IgD-negative memory B cell (primary cell): ENCODE results near the gene CCHCR1. TPM values are rescaled to one million over a fixed set of nuclear protein-coding genes. Genes with fewer than 3 reads are reported as not detected.
"Not testable (repeated sequence)": the region's sequence is repeated elsewhere in the genome, so short reads cannot be mapped to it uniquely, and the experiment has no call there.

Source experiments
- H3K27ac Mint-ChIP-seq, 3 donors: one replicate each; pipeline ENCODE4 v1.8.0; 2020 to 2022; ENCODE audit warnings: mild to moderate bottlenecking in 3 of 3, mixed read lengths in 3 of 3, moderate library complexity in 1 of 3
- H3K27me3 Mint-ChIP-seq: one replicate; pipeline ENCODE4 v1.8.0; 2021; ENCODE audit warnings: mixed read lengths
- H3K36me3 Mint-ChIP-seq: one replicate; pipeline ENCODE4 v1.8.0; 2020; ENCODE audit warnings: mild to moderate bottlenecking, mixed read lengths
- H3K4me1 Mint-ChIP-seq, 3 donors: one replicate each; pipeline ENCODE4 v1.8.0; 2020 to 2022; ENCODE audit warnings: mixed read lengths in 3 of 3, mild to moderate bottlenecking in 1 of 3
- H3K4me3 Mint-ChIP-seq, 4 donors: one replicate each; pipeline ENCODE4 v1.8.0; 2020 to 2022; ENCODE audit warnings: mild to moderate bottlenecking in 4 of 4, mixed read lengths in 4 of 4, moderate library complexity in 3 of 4
- H3K9me3 Mint-ChIP-seq, 3 donors: one replicate each; pipeline ENCODE4 v1.8.0; 2020 to 2021; ENCODE audit warnings: mixed read lengths in 3 of 3, mild to moderate bottlenecking in 1 of 3
- polyA plus RNA-seq: library from polyadenylated mRNA; unstranded; fragments of 300-500 nt; fragmentation: Illumina TruSeq; gene quantifications from one replicate; pipeline ENCODE4 v1.2.3, GENCODE V29; 2021

The CCHCR1 gene
- polyA plus RNA-seq, 1 donor from 2014 or later: 9.4 TPM

GRCh38 chr6:31172973-31173384 lies 15.4 kb upstream of the CCHCR1 start:
- no peaks in the 10 kb centered on the region for H3K9me3 Mint-ChIP-seq
- H3K27me3 Mint-ChIP-seq: no peaks in the 10 kb centered on the region
- H3K27ac Mint-ChIP-seq: no peak overlapping the region
- H3K36me3 Mint-ChIP-seq: no peaks in the 10 kb centered on the region
- no peak overlapping the region for H3K4me3 Mint-ChIP-seq
- H3K4me1 Mint-ChIP-seq: peaks cover 0 to under 1% (median 0%) of the 10 kb centered on the region in 3 donors

GRCh38 chr6:31171931-31172905 lies 14.6 kb upstream of the CCHCR1 start:
- Mint-ChIP-seq H3K27me3 (no peaks in the 10 kb centered on the region), H3K27ac (no peak overlapping the region), H3K4me3 (no peak overlapping the region), H3K36me3 (no peaks in the 10 kb centered on the region), H3K9me3 (no peaks in the 10 kb centered on the region), H3K4me1 (no peaks in the 10 kb centered on the region)

- peaks cover 0 to under 1% (median under 1%) of the 10 kb centered on the region in 3 donors for H3K4me1 Mint-ChIP-seq
- no peaks in the 10 kb centered on the region for H3K27me3 Mint-ChIP-seq
- H3K36me3 Mint-ChIP-seq: no peaks in the 10 kb centered on the region
- H3K4me3 Mint-ChIP-seq: no peak overlapping the region
- H3K9me3 Mint-ChIP-seq: no peaks in the 10 kb centered on the region
- no peak overlapping the region for H3K27ac Mint-ChIP-seq
Measured at GRCh38 chr6:31170987-31171671, 13.5 kb upstream of the CCHCR1 start.

GRCh38 chr6:31170600-31170881 lies 12.9 kb upstream of the CCHCR1 start, which contains the start of gene POU5F1:
Gene POU5F1 (minus strand): TSS chr6:31170682. CDS start chr6:31170620, 62 bp downstream.
- Mint-ChIP-seq H3K4me1 (peaks cover 0 to 2% (median 2%) of the 10 kb centered on the region in 3 donors), H3K4me3 (no peak within 1 kb of the TSS), H3K27me3 (no peaks in the 10 kb centered on the region), H3K9me3 (no peaks in the 10 kb centered on the region), H3K36me3 (no peaks in the 10 kb centered on the region), H3K27ac (no peak within 1 kb of the TSS)

- not testable (repeated sequence) for H3K27ac Mint-ChIP-seq, H3K36me3 Mint-ChIP-seq, H3K4me3 Mint-ChIP-seq, H3K27me3 Mint-ChIP-seq, H3K9me3 Mint-ChIP-seq, H3K4me1 Mint-ChIP-seq
Measured at GRCh38 chr6:31169858-31170599, 12.4 kb upstream of the CCHCR1 start.

GRCh38 chr6:31169123-31169857 lies 11.7 kb upstream of the CCHCR1 start:
- peaks cover 4 to 10% (median 8%) of the 10 kb centered on the region in 3 donors for H3K4me1 Mint-ChIP-seq
- no peaks in the 10 kb centered on the region for H3K36me3 Mint-ChIP-seq
- H3K27me3 Mint-ChIP-seq: no peaks in the 10 kb centered on the region
- H3K27ac Mint-ChIP-seq: peak overlapping the region in 1 of 3 donors; percentile 59
- H3K9me3 Mint-ChIP-seq: no peaks in the 10 kb centered on the region
- H3K4me3 Mint-ChIP-seq: no peak overlapping the region

- Mint-ChIP-seq H3K27me3 (no peaks in the 10 kb centered on the region), H3K9me3 (no peaks in the 10 kb centered on the region), H3K4me3 (no peak overlapping the region), H3K36me3 (no peaks in the 10 kb centered on the region), H3K27ac (no peak overlapping the region), H3K4me1 (peaks cover 9 to 11% (median 11%) of the 10 kb centered on the region in 3 donors)
Measured at GRCh38 chr6:31168606-31169005, 11.0 kb upstream of the CCHCR1 start.

- H3K27ac Mint-ChIP-seq: no peak overlapping the region
- peaks cover 12 to 15% (median 15%) of the 10 kb centered on the region in 3 donors for H3K4me1 Mint-ChIP-seq
- H3K9me3 Mint-ChIP-seq: no peaks in the 10 kb centered on the region
- peak overlapping the region in 1 of 4 donors; percentile 23 for H3K4me3 Mint-ChIP-seq
- no peaks in the 10 kb centered on the region for H3K27me3 Mint-ChIP-seq
- H3K36me3 Mint-ChIP-seq: peaks cover 2% of the 10 kb centered on the region
Measured at GRCh38 chr6:31165986-31166385, 8.4 kb upstream of the CCHCR1 start.

GRCh38 chr6:31165064-31165832 lies 7.6 kb upstream of the CCHCR1 start:
- H3K27me3 Mint-ChIP-seq, H3K36me3 Mint-ChIP-seq, H3K9me3 Mint-ChIP-seq: not testable (repeated sequence)
- Mint-ChIP-seq H3K4me1 (peaks cover 12 to 15% (median 15%) of the 10 kb centered on the region in 3 donors), H3K4me3 (peak overlapping the region; percentile 1 to 93 (median 72)), H3K27ac (peak overlapping the region; percentile 8 to 91 (median 51))

GRCh38 chr6:31164475-31165063 lies 7.0 kb upstream of the CCHCR1 start:
- peak overlapping the region in 3 of 4 donors; percentile 1 to 93 (median 20) for H3K4me3 Mint-ChIP-seq
- peak overlapping the region; percentile 8 to 91 (median 64) for H3K27ac Mint-ChIP-seq
- H3K9me3 Mint-ChIP-seq, H3K27me3 Mint-ChIP-seq, H3K36me3 Mint-ChIP-seq: not testable (repeated sequence)
- peaks cover 16 to 20% (median 20%) of the 10 kb centered on the region in 3 donors for H3K4me1 Mint-ChIP-seq

- Mint-ChIP-seq H3K27me3 (no peaks in the 10 kb centered on the region), H3K4me1 (peaks cover 17 to 25% (median 24%) of the 10 kb centered on the region in 3 donors), H3K4me3 (peak overlapping the region in 2 of 4 donors; percentile 2 to 49), H3K27ac (peak overlapping the region in 1 of 3 donors; percentile 64), H3K9me3 (no peaks in the 10 kb centered on the region), H3K36me3 (peaks cover 2% of the 10 kb centered on the region)
Measured at GRCh38 chr6:31163922-31164321, 6.3 kb upstream of the CCHCR1 start.

- Mint-ChIP-seq H3K4me1 (peaks cover 21 to 30% (median 26%) of the 10 kb centered on the region in 3 donors), H3K27ac (peak overlapping the region in 1 of 3 donors; percentile 3), H3K36me3 (peaks cover 2% of the 10 kb centered on the region), H3K4me3 (peak overlapping the region in 1 of 4 donors; percentile 46), H3K27me3 (no peaks in the 10 kb centered on the region), H3K9me3 (no peaks in the 10 kb centered on the region)
Measured at GRCh38 chr6:31162463-31163165, 5.0 kb upstream of the CCHCR1 start.
